HepG2 (cell line): ENCODE results near the gene TXNIP. TPM values are rescaled to one million over a fixed set of nuclear protein-coding genes. Genes with fewer than 3 reads are reported as not detected.
A peak's percentile ranks its signal among the peaks of the same experiment; 100 is the strongest.

ENCODE experiments used
- FOXK1 ChIP-seq: sonication (generic); formaldehyde crosslinking; IDR thresholded peaks from 2 replicates; pipeline ENCODE4 v1.4.0; 2020; ENCODE audit warnings: low read depth, missing genetic modification reagents, borderline replicate concordance
- GATA4 ChIP-seq: sonication (generic); IDR thresholded peaks from 2 replicates; pipeline ENCODE4 v1.6.1; 2016; ENCODE audit warnings: antibody characterized with exemption, low read depth, borderline replicate concordance
- KLF16 ChIP-seq, 2 experiments: sonication (generic) in 1 of 2; formaldehyde crosslinking in 1 of 2; IDR thresholded peaks; 2 replicates each; pipeline versions ENCODE4 v1.6.1 to v1.8.0; 2016 to 2023; ENCODE audit warnings: missing genetic modification reagents in 2 of 2, missing compliant biosample characterization in 1 of 2
- MATR3 ChIP-seq: sonication (generic); formaldehyde crosslinking; IDR thresholded peaks from 2 replicates; pipeline ENCODE4 v1.4.0; 2020; ENCODE audit warnings: missing genetic modification reagents
- MIXL1 ChIP-seq: IDR thresholded peaks from 2 replicates; pipeline ENCODE4 v1.6.1; 2016
- PCBP1 ChIP-seq: fragments of 200-400 bp; formaldehyde crosslinking; IDR thresholded peaks from 2 replicates; pipeline ENCODE4 v1.6.1; 2017; ENCODE audit warnings: mild to moderate bottlenecking, low read depth, low read length, borderline replicate concordance
- SMAD3 ChIP-seq: sonication (generic); formaldehyde crosslinking; IDR thresholded peaks from 2 replicates; pipeline ENCODE4 v1.4.0; 2020; ENCODE audit warnings: missing genetic modification reagents
- SP1 ChIP-seq, 2 experiments: fragments of 450-650 bp in 1 of 2; sonication (generic) in 1 of 2; formaldehyde crosslinking in 1 of 2; IDR thresholded peaks; 2 replicates each; pipeline versions ENCODE4 v1.4.0 to v1.6.1; 2016 to 2020; ENCODE audit warnings: missing genetic modification reagents in 1 of 2
- TFDP1 ChIP-seq: IDR thresholded peaks from 2 replicates; pipeline ENCODE4 v1.6.1; 2016; ENCODE audit warnings: missing compliant biosample characterization, missing genetic modification reagents, borderline replicate concordance
- TOPORS ChIP-seq: sonication (generic); formaldehyde crosslinking; IDR thresholded peaks from 2 replicates; pipeline ENCODE4 v1.8.0; 2023; ENCODE audit warnings: mild to moderate bottlenecking, missing genetic modification reagents
- U2AF1 ChIP-seq: fragments of 200-400 bp; formaldehyde crosslinking; optimal IDR thresholded peaks from 2 replicates; pipeline ENCODE3; 2017; ENCODE audit warnings: mild to moderate bottlenecking, low read depth, low read length
- UBTF ChIP-seq: sonication (generic); formaldehyde crosslinking; IDR thresholded peaks from 2 replicates; pipeline ENCODE4 v1.4.0; 2020; ENCODE audit warnings: mild to moderate bottlenecking, missing genetic modification reagents
- ZNF124 ChIP-seq: sonication (generic); formaldehyde crosslinking; IDR thresholded peaks from 2 replicates; pipeline ENCODE4 v1.4.0; 2020; ENCODE audit warnings: missing genetic modification reagents
- ZNF143 ChIP-seq: sonication (generic); formaldehyde crosslinking; IDR thresholded peaks from 2 replicates; pipeline ENCODE4 v1.4.0; 2020; ENCODE audit warnings: missing genetic modification reagents
- ZSCAN25 ChIP-seq: sonication (generic); formaldehyde crosslinking; IDR thresholded peaks from 2 replicates; pipeline ENCODE4 v1.8.0; 2022; ENCODE audit warnings: mild to moderate bottlenecking, missing genetic modification reagents
- polyA plus RNA-seq, 8 experiments: library from polyadenylated mRNA; depleted of rRNA in 3 of 8; stranded (reverse) in 7 of 8; unstranded in 1 of 8; fragments of >200 nt; fragmentation: Illumina TruSeq in 4 of 8; extraction: Trizol in 4 of 8; gene quantifications; 2 replicates each; pipeline versions ENCODE4 v1.2.1 to v1.2.3, GENCODE V29; 2011 to 2016; ENCODE audit warnings: low read depth in 4 of 8, missing spikeins in 1 of 8, mixed read lengths in 1 of 8; ENCODE audit not compliant: insufficient read depth in 1 of 8
- total RNA-seq, 5 experiments: library from RNA; depleted of rRNA; stranded (reverse); fragments of >200 nt; fragmentation: Illumina TruSeq; extraction: Trizol; gene quantifications; 2 replicates each; pipeline ENCODE4 v1.2.3, GENCODE V29; 2016; ENCODE audit warnings: low read depth in 1 of 5
- TF ChIP-seq, protein P1 (sequence below): sonication (generic); formaldehyde crosslinking; IDR thresholded peaks from 2 replicates; pipeline ENCODE4 v1.5.1; 2020; ENCODE audit warnings: mild to moderate bottlenecking, moderate library complexity, missing genetic modification reagents
- TF ChIP-seq, protein P2 (sequence below): IDR thresholded peaks from 2 replicates; pipeline ENCODE4 v1.6.1; 2012; ENCODE audit warnings: low read depth, low read length, improper control_type of control experiment
- TF ChIP-seq, protein P3 (sequence below), 2 experiments: sonication (generic) in 1 of 2; formaldehyde crosslinking in 1 of 2; IDR thresholded peaks; 2 replicates each; pipeline versions ENCODE4 v1.4.0 to v1.6.1; 2018 to 2020; ENCODE audit warnings: missing genetic modification reagents in 2 of 2, borderline replicate concordance in 1 of 2, low read depth in 1 of 2, mild to moderate bottlenecking in 1 of 2, missing biosample characterization in 1 of 2

TXNIP gene
- total and polyA plus RNA-seq, 2 of the 13 experiments (the other 11 are each of a cell fraction or from before 2014, with no cell fraction given) = 24.4 to 237 TPM

DNA sequence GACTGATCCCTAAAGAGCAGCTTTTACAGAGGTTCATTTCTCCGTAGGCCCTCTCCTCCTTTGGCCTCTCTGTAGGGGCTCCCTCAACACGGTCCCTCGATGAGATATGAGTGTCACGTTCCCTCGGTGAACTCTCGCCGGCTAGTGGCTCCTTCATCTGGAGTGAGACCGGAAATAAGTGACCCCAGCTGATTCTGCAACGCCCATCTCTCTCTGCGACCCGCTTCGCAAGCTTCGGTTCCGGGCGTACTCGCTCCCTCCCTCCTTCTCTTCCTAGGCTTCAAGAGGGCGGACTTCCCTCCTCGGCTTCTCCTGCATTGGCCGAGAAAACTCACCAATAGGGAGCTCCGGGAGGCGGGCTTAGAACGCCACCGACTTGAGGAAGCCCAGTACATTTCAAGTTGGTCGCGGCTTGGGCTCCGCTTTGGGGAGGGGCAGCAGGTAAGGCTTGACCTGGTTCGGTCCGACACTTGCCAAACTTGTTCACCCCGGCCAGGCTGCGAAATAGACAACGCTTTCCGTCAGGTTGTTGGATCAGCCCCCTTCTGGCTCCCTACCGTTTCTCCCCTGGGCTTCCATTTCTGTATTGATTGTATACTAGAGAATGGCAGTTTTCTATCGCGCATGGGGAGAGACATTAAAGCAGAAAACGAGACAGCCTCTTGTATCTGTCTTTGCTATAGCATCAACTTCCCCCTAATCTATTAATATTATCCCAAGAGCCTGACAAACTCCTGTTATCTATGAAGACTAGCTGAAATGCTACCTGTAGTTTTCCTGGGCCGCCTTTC is 31.9 kb downstream of the TXNIP start, which contains the start of the genes ANKRD34A and POLR3GL (continued):
- TF ChIP-seq TFDP1 (CRISPR knock-in tag) (0 out of 2 replicates have a peak, but pooled peaks have one; percentile 27), ZSCAN25 (CRISPR knock-in tag) (0 out of 2 replicates have a peak, but pooled peaks have one; percentile 25), U2AF1 (no peak), SMAD3 (CRISPR knock-in tag) (peak; percentile 59; the same call in 1 of the 2 replicates), SP1 (IDR thresholded peaks at IDR 0.05) (no peak), SP1 (CRISPR knock-in tag; IDR thresholded peaks at IDR 0.05) (peak; percentile 29; the same call in 1 of the 2 replicates), MATR3 (CRISPR knock-in tag) (no peak), PCBP1 (no peak), MIXL1 (CRISPR knock-in tag) (peak; percentile 33; the same call in 1 of the 2 replicates), ZNF143 (CRISPR knock-in tag) (peak; percentile 38; the same call in 1 of the 2 replicates), TOPORS (CRISPR knock-in tag) (no peak), FOXK1 (CRISPR knock-in tag) (no peak), KLF16 (CRISPR knock-in tag; IDR thresholded peaks at IDR 0.05) (peak in 1 of 2 experiments; percentile 74; a peak in 2 of 4 replicates), ZNF124 (CRISPR knock-in tag) (0 out of 2 replicates have a peak, but pooled peaks have one; percentile 34), GATA4 (peak; percentile 73; the same call in 1 of the 2 replicates), UBTF (CRISPR knock-in tag) (0 out of 2 replicates have a peak, but pooled peaks have one; percentile 49)
- TF ChIP-seq, protein P1, sequence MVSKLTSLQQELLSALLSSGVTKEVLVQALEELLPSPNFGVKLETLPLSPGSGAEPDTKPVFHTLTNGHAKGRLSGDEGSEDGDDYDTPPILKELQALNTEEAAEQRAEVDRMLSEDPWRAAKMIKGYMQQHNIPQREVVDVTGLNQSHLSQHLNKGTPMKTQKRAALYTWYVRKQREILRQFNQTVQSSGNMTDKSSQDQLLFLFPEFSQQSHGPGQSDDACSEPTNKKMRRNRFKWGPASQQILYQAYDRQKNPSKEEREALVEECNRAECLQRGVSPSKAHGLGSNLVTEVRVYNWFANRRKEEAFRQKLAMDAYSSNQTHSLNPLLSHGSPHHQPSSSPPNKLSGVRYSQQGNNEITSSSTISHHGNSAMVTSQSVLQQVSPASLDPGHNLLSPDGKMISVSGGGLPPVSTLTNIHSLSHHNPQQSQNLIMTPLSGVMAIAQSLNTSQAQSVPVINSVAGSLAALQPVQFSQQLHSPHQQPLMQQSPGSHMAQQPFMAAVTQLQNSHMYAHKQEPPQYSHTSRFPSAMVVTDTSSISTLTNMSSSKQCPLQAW (CRISPR knock-in tag) = peak; percentile 50; the same call in 1 of the 2 replicates
- TF ChIP-seq, protein P2, sequence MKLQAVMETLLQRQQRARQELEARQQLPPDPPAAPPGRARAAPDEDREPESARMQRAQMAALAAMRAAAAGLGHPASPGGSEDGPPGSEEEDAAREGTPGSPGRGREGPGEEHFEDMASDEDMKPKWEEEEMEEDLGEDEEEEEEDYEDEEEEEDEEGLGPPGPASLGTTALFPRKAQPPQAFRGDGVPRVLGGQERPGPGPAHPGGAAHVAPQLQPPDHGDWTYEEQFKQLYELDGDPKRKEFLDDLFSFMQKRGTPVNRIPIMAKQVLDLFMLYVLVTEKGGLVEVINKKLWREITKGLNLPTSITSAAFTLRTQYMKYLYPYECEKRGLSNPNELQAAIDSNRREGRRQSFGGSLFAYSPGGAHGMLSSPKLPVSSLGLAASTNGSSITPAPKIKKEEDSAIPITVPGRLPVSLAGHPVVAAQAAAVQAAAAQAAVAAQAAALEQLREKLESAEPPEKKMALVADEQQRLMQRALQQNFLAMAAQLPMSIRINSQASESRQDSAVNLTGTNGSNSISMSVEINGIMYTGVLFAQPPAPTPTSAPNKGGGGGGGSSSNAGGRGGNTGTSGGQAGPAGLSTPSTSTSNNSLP = no peak
- TF ChIP-seq, protein P3, sequence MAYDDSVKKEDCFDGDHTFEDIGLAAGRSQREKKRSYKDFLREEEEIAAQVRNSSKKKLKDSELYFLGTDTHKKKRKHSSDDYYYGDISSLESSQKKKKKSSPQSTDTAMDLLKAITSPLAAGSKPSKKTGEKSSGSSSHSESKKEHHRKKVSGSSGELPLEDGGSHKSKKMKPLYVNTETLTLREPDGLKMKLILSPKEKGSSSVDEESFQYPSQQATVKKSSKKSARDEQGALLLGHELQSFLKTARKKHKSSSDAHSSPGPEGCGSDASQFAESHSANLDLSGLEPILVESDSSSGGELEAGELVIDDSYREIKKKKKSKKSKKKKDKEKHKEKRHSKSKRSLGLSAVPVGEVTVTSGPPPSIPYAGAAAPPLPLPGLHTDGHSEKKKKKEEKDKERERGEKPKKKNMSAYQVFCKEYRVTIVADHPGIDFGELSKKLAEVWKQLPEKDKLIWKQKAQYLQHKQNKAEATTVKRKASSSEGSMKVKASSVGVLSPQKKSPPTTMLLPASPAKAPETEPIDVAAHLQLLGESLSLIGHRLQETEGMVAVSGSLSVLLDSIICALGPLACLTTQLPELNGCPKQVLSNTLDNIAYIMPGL (CRISPR knock-in tag; IDR thresholded peaks at IDR 0.05; ENCODE audit: borderline replicate concordance in 1 of 2, low read depth in 1 of 2) = peak; percentile 62 to 76; a peak in 3 of 4 replicates
